BLaER1 treated with 17β-estradiol and CSF1 and Interleukin-3, amounts not matched to agents 10 nM and 100 nM (cell line): Measurements from ENCODE around the gene PLSCR3.
A peak's percentile ranks its signal among the peaks of the same experiment; 100 is the strongest.

Experiments used
- H3K27ac ChIP-seq, 11 experiments: shearing (Covaris generic); formaldehyde crosslinking; 2 replicates each; pipeline ENCODE4 v1.8.1; 2022
- H3K27me3 ChIP-seq, 11 experiments: shearing (Covaris generic); formaldehyde crosslinking; 2 replicates each; pipeline ENCODE4 v1.8.1; 2022
- H3K36me3 ChIP-seq, 11 experiments: shearing (Covaris generic); formaldehyde crosslinking; 2 replicates each; pipeline ENCODE4 v1.8.1; 2022
- H3K4me1 ChIP-seq, 10 experiments: shearing (Covaris generic); formaldehyde crosslinking; 2 replicates each; pipeline ENCODE4 v1.8.1; 2022
- H3K4me2 ChIP-seq, 11 experiments: shearing (Covaris generic); formaldehyde crosslinking; 2 replicates each; pipeline ENCODE4 v1.8.1; 2022
- H3K4me3 ChIP-seq, 10 experiments: shearing (Covaris generic); formaldehyde crosslinking; 2 replicates each; pipeline ENCODE4 v1.8.1; 2022
- H3K9ac ChIP-seq, 11 experiments: shearing (Covaris generic); formaldehyde crosslinking; 2 replicates each; pipeline ENCODE4 v1.8.1; 2022
- H3K9me3 ChIP-seq, 11 experiments: shearing (Covaris generic); formaldehyde crosslinking; replicated peaks in 1 of 11; 2 replicates each; pipeline ENCODE4 v1.8.1; 2022
- H4K20me1 ChIP-seq, 11 experiments: shearing (Covaris generic); formaldehyde crosslinking; 2 replicates each; pipeline ENCODE4 v1.8.1; 2022
- Cebpa-rat ChIP-seq, 11 experiments: shearing (Covaris generic); IDR thresholded peaks; 2 replicates each; pipeline ENCODE4 v1.8.1; 2022

Gene PLSCR3

DNA sequence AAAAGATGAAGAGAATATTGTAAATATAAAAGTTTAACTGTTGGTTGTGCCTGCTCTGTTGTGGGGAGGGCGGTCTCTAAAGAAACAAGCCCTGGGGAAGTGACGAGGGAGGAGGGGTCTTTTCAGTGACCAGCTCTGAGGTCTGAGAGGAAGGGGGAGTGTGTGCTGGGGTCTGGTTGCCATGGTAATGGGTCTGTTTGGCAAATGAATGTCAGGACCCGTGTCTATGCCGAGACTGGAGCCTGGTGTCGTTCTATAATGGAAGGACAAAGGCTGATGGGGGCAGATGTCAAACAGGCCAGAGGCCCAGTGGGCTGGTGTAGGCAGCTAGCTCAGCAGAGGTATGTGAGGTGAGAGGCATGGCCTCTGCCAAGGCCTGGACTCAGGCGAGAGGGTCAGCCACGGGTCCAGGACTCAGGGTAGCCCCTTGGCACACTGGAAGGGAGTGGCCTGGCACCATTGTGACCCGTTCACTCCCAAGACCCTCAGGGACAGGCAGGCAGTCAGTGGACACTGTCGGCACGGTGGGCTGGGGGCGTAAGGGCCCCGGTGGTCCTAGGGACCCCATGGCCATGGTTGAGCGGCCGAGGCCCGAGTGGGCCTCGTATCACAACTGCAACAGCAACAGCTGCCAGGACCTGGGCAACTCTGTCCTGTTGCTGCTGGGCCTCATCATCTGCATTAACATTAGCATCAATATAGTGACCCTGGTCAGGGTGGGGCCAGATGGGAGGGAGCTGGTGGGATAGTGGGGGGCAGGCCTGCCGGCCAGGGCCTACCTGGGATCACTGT lies 25.7 kb upstream of the PLSCR3 start, which contains the start of gene SPEM1:
Gene SPEM1 (plus strand): TSS at position 506 of the 792 bp plus-strand sequence. CDS start 61 bp downstream, at position 567.
- H3K4me2 ChIP-seq: no peak within 1 kb of the TSS
- H3K27ac ChIP-seq: no peak within 1 kb of the TSS
- no peaks in the 10 kb centered on the region for H3K27me3 ChIP-seq
- peaks cover 0 to 6% (median 0%) of the 10 kb centered on the region in 11 experiments; a peak in 2 of 22 replicates for H4K20me1 ChIP-seq
- TF ChIP-seq Cebpa-rat (IDR thresholded peaks at IDR 0.05): no peak
- no peak within 1 kb of the TSS for H3K4me3 ChIP-seq
- peaks cover 0 to 25% (median 15%) of the 10 kb centered on the region in 11 experiments; a peak in 15 of 22 replicates for H3K36me3 ChIP-seq
- H3K9me3 ChIP-seq: no peaks in the 10 kb centered on the region
- peak within 1 kb of the TSS in 3 of 11 experiments; percentile 9 to 20 (median 9); a peak in 1 of 22 replicates for H3K9ac ChIP-seq
- H3K4me1 ChIP-seq: peaks cover 0 to 9% (median 7%) of the 10 kb centered on the region in 10 experiments; a peak in 12 of 20 replicates

DNA sequence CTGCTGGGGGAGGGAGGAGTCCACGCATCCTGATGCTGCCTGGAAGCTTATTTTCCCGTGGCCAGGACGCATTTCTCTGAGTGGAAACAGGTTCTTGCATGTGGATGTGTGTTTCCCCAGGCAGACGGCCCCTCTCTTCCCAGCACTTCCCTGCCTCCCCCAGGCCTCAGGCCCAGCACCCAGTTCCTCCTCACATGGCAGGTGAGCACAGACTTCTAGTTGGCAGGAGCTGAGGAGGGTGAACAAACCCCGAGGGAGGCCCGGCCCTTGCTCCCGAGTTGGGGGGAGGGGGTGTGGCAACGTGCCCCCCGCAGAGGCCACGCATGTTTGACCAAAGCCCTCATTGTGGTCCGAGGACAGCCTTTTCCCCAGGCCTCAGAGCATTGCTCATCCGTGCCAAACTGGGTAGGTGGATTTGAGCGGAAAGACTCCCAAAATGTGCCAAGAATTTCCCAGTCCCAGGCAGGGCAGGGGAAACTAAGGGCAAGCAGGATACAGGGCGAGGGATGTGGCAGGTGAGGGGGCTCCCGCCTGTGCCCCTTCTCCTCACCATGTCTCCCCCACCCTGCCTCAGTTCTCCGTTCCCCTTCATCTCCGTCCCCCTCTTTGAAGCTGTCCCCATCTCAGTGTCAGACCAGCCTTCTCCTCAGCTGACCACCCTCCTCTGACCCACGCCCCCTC lies 24.3 kb upstream of the PLSCR3 start:
- H4K20me1 ChIP-seq: peaks cover 0 to 6% (median 0%) of the 10 kb centered on the region in 11 experiments; a peak in 2 of 22 replicates
- H3K27me3 ChIP-seq: no peaks in the 10 kb centered on the region
- no peak overlapping the region for H3K4me2 ChIP-seq
- H3K4me1 ChIP-seq: peaks cover 3 to 8% (median 5%) of the 10 kb centered on the region in 10 experiments; a peak in 18 of 20 replicates
- no peak overlapping the region for H3K27ac ChIP-seq
- peaks cover 0 to 32% (median 21%) of the 10 kb centered on the region in 11 experiments; a peak in 15 of 22 replicates for H3K36me3 ChIP-seq
- 0 out of 22 replicates have a peak overlapping the region, but pooled peaks of 1 of the 11 experiments have one; percentile 9 for H3K9ac ChIP-seq
- H3K9me3 ChIP-seq: no peaks in the 10 kb centered on the region
- no peak overlapping the region for H3K4me3 ChIP-seq
- no peak for TF ChIP-seq Cebpa-rat (IDR thresholded peaks at IDR 0.05)

DNA sequence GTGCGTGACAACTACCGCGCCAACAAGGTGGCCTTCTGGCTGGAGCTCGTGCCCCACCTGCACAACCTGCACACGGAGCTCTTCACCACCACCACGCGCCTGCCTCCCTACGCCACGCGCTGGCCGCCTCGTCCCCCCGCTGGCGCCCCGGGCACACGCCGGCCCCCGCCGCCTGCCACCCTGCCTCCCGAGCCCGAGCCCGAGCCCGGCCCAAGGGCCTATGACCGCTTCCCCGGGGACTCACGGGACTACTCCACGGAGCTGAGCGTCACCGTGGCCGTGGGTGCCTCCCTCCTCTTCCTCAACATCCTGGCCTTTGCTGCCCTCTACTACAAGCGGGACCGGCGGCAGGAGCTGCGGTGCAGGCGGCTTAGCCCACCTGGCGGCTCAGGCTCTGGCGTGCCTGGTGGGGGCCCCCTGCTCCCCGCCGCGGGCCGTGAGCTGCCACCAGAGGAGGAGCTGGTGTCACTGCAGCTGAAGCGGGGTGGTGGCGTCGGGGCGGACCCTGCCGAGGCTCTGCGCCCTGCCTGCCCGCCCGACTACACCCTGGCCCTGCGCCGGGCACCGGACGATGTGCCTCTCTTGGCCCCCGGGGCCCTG lies 22.8 kb upstream of the PLSCR3 start:
- Histone ChIP-seq H4K20me1 (peaks cover 0 to 11% (median 0%) of the 10 kb centered on the region in 11 experiments; a peak in 2 of 22 replicates), H3K4me3 (no peak overlapping the region), H3K27me3 (no peaks in the 10 kb centered on the region), H3K4me2 (no peak overlapping the region), H3K27ac (no peak overlapping the region), H3K9ac (peak overlapping the region in 1 of 11 experiments; percentile 7; a peak in 1 of 22 replicates), H3K9me3 (no peaks in the 10 kb centered on the region), H3K4me1 (peaks cover 10 to 20% (median 16%) of the 10 kb centered on the region in 10 experiments; a peak in 18 of 20 replicates), H3K36me3 (peaks cover 0 to 32% (median 21%) of the 10 kb centered on the region in 11 experiments; a peak in 15 of 22 replicates)
- TF ChIP-seq Cebpa-rat (IDR thresholded peaks at IDR 0.05): no peak

- H4K20me1 ChIP-seq: peaks cover 0 to 11% (median 0%) of the 10 kb centered on the region in 11 experiments; a peak in 2 of 22 replicates
- H3K4me2 ChIP-seq: no peak overlapping the region
- no peak overlapping the region for H3K27ac ChIP-seq
- H3K9ac ChIP-seq: peak overlapping the region in 3 of 11 experiments; percentile 7 to 20 (median 19); a peak in 3 of 22 replicates
- H3K4me1 ChIP-seq: peaks cover 10 to 20% (median 16%) of the 10 kb centered on the region in 10 experiments; a peak in 18 of 20 replicates
- H3K27me3 ChIP-seq: no peaks in the 10 kb centered on the region
- H3K36me3 ChIP-seq: peaks cover 0 to 32% (median 21%) of the 10 kb centered on the region in 11 experiments; a peak in 15 of 22 replicates
- H3K9me3 ChIP-seq: no peaks in the 10 kb centered on the region
- H3K4me3 ChIP-seq: no peak overlapping the region
- no peak for TF ChIP-seq Cebpa-rat (IDR thresholded peaks at IDR 0.05)
Measured at GRCh38 chr17:7416323-7416722, 22.0 kb upstream of the PLSCR3 start.

DNA sequence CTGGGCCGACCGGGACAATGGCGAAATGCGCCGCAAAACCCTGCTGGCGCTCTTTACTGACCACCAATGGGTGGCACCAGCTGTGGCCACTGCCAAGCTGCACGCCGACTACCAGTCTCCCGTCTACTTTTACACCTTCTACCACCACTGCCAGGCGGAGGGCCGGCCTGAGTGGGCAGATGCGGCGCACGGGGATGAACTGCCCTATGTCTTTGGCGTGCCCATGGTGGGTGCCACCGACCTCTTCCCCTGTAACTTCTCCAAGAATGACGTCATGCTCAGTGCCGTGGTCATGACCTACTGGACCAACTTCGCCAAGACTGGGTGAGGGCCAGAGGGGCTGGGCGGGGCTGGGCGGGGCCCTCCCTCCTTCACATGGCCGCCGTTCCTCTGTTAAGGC lies 21.5 kb upstream of the PLSCR3 start:
- Histone ChIP-seq H3K36me3 (peaks cover 0 to 34% (median 21%) of the 10 kb centered on the region in 11 experiments; a peak in 15 of 22 replicates), H3K27me3 (no peaks in the 10 kb centered on the region), H4K20me1 (peaks cover 0 to 11% (median 0%) of the 10 kb centered on the region in 11 experiments; a peak in 2 of 22 replicates), H3K9ac (no peak overlapping the region), H3K9me3 (no peaks in the 10 kb centered on the region), H3K4me1 (peaks cover 10 to 20% (median 16%) of the 10 kb centered on the region in 10 experiments; a peak in 18 of 20 replicates), H3K27ac (no peak overlapping the region), H3K4me3 (no peak overlapping the region), H3K4me2 (no peak overlapping the region)
- no peak for TF ChIP-seq Cebpa-rat (IDR thresholded peaks at IDR 0.05)

GRCh38 chr17:7414837-7415236 lies 20.5 kb upstream of the PLSCR3 start:
- Histone ChIP-seq H3K27ac (no peak overlapping the region), H3K4me1 (peaks cover 10 to 20% (median 16%) of the 10 kb centered on the region in 10 experiments; a peak in 18 of 20 replicates), H3K36me3 (peaks cover 4 to 41% (median 25%) of the 10 kb centered on the region in 11 experiments; a peak in 20 of 22 replicates), H3K4me3 (no peak overlapping the region), H4K20me1 (peaks cover 0 to 11% (median 0%) of the 10 kb centered on the region in 11 experiments; a peak in 2 of 22 replicates), H3K9ac (no peak overlapping the region), H3K9me3 (no peaks in the 10 kb centered on the region), H3K4me2 (no peak overlapping the region), H3K27me3 (no peaks in the 10 kb centered on the region)
- no peak for TF ChIP-seq Cebpa-rat (IDR thresholded peaks at IDR 0.05)

DNA sequence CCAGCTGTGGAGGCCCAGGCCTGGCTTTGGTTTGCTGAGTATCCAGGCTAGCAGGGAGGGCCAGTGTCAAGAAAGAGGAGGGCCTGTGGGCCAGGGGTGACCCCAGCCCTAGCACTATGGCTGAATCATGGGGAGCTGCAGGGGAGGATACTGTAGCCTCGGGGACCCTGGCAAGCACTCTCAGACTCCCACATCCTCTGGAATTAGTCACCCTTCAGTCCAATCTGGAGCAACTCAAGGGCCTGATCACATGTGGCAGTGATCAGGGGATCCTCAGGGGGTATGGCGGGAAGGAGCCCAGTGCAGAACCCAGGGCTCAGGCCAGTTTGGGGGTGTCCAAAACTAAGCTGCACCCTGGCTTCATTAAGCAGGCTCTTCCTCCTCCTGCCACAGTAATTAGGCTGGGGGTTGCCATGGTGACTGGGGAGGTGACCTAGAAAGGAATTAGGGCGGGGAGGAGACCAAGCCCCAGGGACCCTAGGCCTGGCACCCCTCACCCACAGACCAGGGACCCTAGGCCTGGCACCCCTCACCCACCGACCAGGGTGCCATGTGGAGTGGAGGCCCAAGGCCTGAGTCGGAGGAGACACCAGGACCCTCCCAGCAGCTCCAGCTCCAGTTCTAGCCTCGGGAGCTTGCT lies 19.1 kb upstream of the PLSCR3 start:
- H4K20me1 ChIP-seq: peaks cover 0 to 11% (median 0%) of the 10 kb centered on the region in 11 experiments; a peak in 2 of 22 replicates
- peak overlapping the region in 7 of 11 experiments; percentile 22 to 64 (median 52); a peak in 13 of 22 replicates for H3K9ac ChIP-seq
- peak overlapping the region in 8 of 11 experiments; percentile 13 to 60 (median 48); a peak in 12 of 22 replicates for H3K27ac ChIP-seq
- TF ChIP-seq Cebpa-rat (IDR thresholded peaks at IDR 0.05): no peak
- no peaks in the 10 kb centered on the region for H3K9me3 ChIP-seq
- no peaks in the 10 kb centered on the region for H3K27me3 ChIP-seq
- peaks cover 4 to 53% (median 39%) of the 10 kb centered on the region in 11 experiments; a peak in 20 of 22 replicates for H3K36me3 ChIP-seq
- peak overlapping the region; percentile 27 to 83 (median 70); a peak in 19 of 22 replicates for H3K4me2 ChIP-seq
- H3K4me3 ChIP-seq: no peak overlapping the region
- H3K4me1 ChIP-seq: peaks cover 10 to 20% (median 16%) of the 10 kb centered on the region in 10 experiments; a peak in 18 of 20 replicates

DNA sequence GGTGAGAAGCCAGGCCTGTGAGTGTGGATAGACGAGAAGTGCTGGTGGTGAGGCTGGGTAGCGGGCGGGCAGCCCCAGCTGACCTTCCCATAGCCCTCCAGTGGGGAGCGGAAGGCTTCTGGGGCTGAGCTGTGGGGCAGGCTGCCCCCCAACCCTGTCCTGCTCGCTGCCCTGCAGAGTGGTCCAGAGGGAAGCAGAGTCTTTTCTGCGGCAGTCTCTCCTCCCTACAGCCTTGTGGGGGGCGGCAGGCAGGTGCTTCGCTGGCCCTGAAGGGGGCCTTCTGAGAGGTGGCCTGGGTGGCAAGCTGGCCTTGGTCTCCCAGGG lies 17.1 kb upstream of the PLSCR3 start:
- Histone ChIP-seq H3K4me2 (no peak overlapping the region), H3K27ac (no peak overlapping the region), H3K36me3 (peaks cover 4 to 46% (median 30%) of the 10 kb centered on the region in 11 experiments; a peak in 18 of 22 replicates), H3K9me3 (no peaks in the 10 kb centered on the region), H3K4me1 (peaks cover 10 to 27% (median 23%) of the 10 kb centered on the region in 10 experiments; a peak in 18 of 20 replicates), H4K20me1 (peaks cover 0 to 6% (median 0%) of the 10 kb centered on the region in 11 experiments; a peak in 3 of 22 replicates), H3K9ac (no peak overlapping the region), H3K4me3 (no peak overlapping the region), H3K27me3 (no peaks in the 10 kb centered on the region)
- no peak for TF ChIP-seq Cebpa-rat (IDR thresholded peaks at IDR 0.05)
